HepG2 (cell line): ENCODE data around the gene NBL1. TPM values are rescaled to one million over a fixed set of nuclear protein-coding genes. Genes with fewer than 3 reads are reported as not detected.

ENCODE experiments used
- ATAC-seq: fragments of 200-7000 bp; cut with Tn5 transposase; 3 replicates; pipeline ENCODE4 v1.9.1; 2020; ENCODE audit warnings: mild to moderate bottlenecking, moderate library complexity
- BruUV-seq: library from RNA; stranded (reverse); fragments of 400-500 nt; replicated peaks from 2 replicates; lab custom pipeline; 2021; lab: Mats Ljungman, UMichigan
- CTCF ChIA-PET: fragments of 300-600 bp; formaldehyde crosslinking; extraction: SDS; loops from one replicate; lab custom pipeline; 2021; ENCODE audit warnings: low total read pairs, inconsistent platforms, low intra/inter-chr PET ratio; lab: Yijun Ruan, JAX
- POLR2A ChIA-PET: fragments of 350-600 bp; sonication (Branson Sonifier 250); formaldehyde crosslinking; loops from one replicate; lab custom pipeline; 2020; ENCODE audit warnings: antibody characterized with exemption, inconsistent platforms; lab: Yijun Ruan, JAX
- DNase-seq: peaks from one replicate; pipeline ENCODE4 v3.0.0-alpha.2; 2015; ENCODE audit warnings: low spot score
- FAIRE-seq: peaks from 3 replicates; lab custom pipeline; 2011; peaks lifted over from hg19 to GRCh38; lab: Jason Lieb, UNC
- H2AFZ ChIP-seq: one replicate; pipeline ENCODE4 v1.6.1; 2011; ENCODE audit warnings: low read length, inconsistent platforms
- H3K27ac ChIP-seq: fragments of 300-600 bp; 3 replicates; pipeline ENCODE4 v1.8.0; 2011; ENCODE audit warnings: mixed run types, mild to moderate bottlenecking, mixed read lengths, low read length, inconsistent platforms; ENCODE audit not compliant: insufficient read depth; ENCODE audit errors: extremely low read length
- H3K27me3 ChIP-seq, 2 experiments: fragments of 200-600 bp in 1 of 2; 2 replicates in 1 of 2; 3 replicates in 1 of 2; pipeline versions ENCODE4 v1.6.0 to v1.8.0; 2011; ENCODE audit warnings: low read length in 2 of 2, mild to moderate bottlenecking in 2 of 2, moderate library complexity in 2 of 2, inconsistent platforms in 1 of 2; ENCODE audit not compliant: insufficient read depth in 2 of 2, control insufficient read depth in 1 of 2
- H3K36me3 ChIP-seq, 2 experiments: fragments of 200-600 bp in 1 of 2; replicated peaks in 1 of 2; 2 replicates in 1 of 2; 3 replicates in 1 of 2; pipeline versions ENCODE4 v1.5.1 to v1.8.0; 2011; ENCODE audit warnings: low read length in 2 of 2, inconsistent platforms in 1 of 2; ENCODE audit not compliant: insufficient read depth in 2 of 2, control insufficient read depth in 1 of 2
- H3K4me1 ChIP-seq: 2 replicates; pipeline ENCODE4 v1.5.1; 2012; ENCODE audit warnings: low read length, inconsistent platforms; ENCODE audit not compliant: insufficient read depth
- H3K4me2 ChIP-seq: 2 replicates; pipeline ENCODE4 v1.6.0; 2011; ENCODE audit warnings: low read depth, low read length, inconsistent platforms
- H3K4me3 ChIP-seq, 3 experiments: fragments of 200-600 bp in 1 of 3; sonication (generic), shearing (Covaris generic) in 1 of 3; replicated peaks in 1 of 3; 2 replicates each; pipeline ENCODE4 v1.5.1; 2011 to 2016; ENCODE audit warnings: low read length in 3 of 3, inconsistent platforms in 2 of 3, low read depth in 2 of 3, mild to moderate bottlenecking in 2 of 3, control low read depth in 1 of 3, mixed read lengths in 1 of 3; ENCODE audit not compliant: insufficient read depth in 1 of 3
- H3K79me2 ChIP-seq: one replicate; pipeline ENCODE4 v1.6.1; 2011; ENCODE audit warnings: low read length, inconsistent platforms; ENCODE audit not compliant: insufficient read depth
- H3K9ac ChIP-seq: 2 replicates; pipeline ENCODE4 v1.6.0; 2011; ENCODE audit warnings: mild to moderate bottlenecking, low read depth, low read length, inconsistent platforms; ENCODE audit not compliant: insufficient read depth
- H3K9me3 ChIP-seq: 2 replicates; pipeline ENCODE4 v1.5.1; 2012; ENCODE audit warnings: mild to moderate bottlenecking, low read length
- H4K20me1 ChIP-seq: 2 replicates; pipeline ENCODE4 v1.6.0; 2011; ENCODE audit warnings: inconsistent platforms, mild to moderate bottlenecking, low read length, moderate library complexity; ENCODE audit not compliant: insufficient read depth
- GTF3A ChIP-seq: sonication (generic); formaldehyde crosslinking; conservative IDR thresholded peaks from 2 replicates; pipeline ENCODE4 v1.4.0; 2020; ENCODE audit warnings: mild to moderate bottlenecking, missing genetic modification reagents
- KLF9 ChIP-seq: IDR thresholded peaks from 2 replicates; pipeline ENCODE4 v1.6.1; 2016; ENCODE audit warnings: low read depth
- NR0B2 ChIP-seq: sonication (generic); formaldehyde crosslinking; IDR thresholded peaks from 2 replicates; pipeline ENCODE4 v1.4.0; 2020; ENCODE audit warnings: mild to moderate bottlenecking, missing genetic modification reagents
- REST ChIP-seq, 2 experiments: IDR thresholded peaks; 2 replicates each; pipeline ENCODE4 v1.6.1; 2011 to 2012; ENCODE audit warnings: low read length in 2 of 2, borderline replicate concordance in 1 of 2, low read depth in 1 of 2, mild to moderate bottlenecking in 1 of 2, moderate library complexity in 1 of 2
- TARDBP ChIP-seq: sonication (generic); formaldehyde crosslinking; IDR thresholded peaks from 2 replicates; pipeline ENCODE4 v1.8.0; 2022; ENCODE audit warnings: mild to moderate bottlenecking, missing genetic modification reagents
- TEF ChIP-seq: sonication (generic); formaldehyde crosslinking; IDR thresholded peaks from 2 replicates; pipeline ENCODE4 v1.5.0; 2020; ENCODE audit warnings: missing genetic modification reagents
- ZBTB38 ChIP-seq: sonication (generic); formaldehyde crosslinking; IDR thresholded peaks from 2 replicates; pipeline ENCODE4 v1.5.1; 2020; ENCODE audit warnings: mild to moderate bottlenecking, missing genetic modification reagents
- ZC3H13 ChIP-seq: sonication (generic); formaldehyde crosslinking; IDR thresholded peaks from 2 replicates; pipeline ENCODE4 v1.8.1; 2023; ENCODE audit warnings: mild to moderate bottlenecking, missing genetic modification reagents, moderate library complexity
- ZNF136 ChIP-seq: sonication (generic); formaldehyde crosslinking; IDR thresholded peaks from 2 replicates; pipeline ENCODE4 v1.8.1; 2022; ENCODE audit warnings: low read depth, mild to moderate bottlenecking, moderate library complexity, missing genetic modification reagents
- ZNF33B ChIP-seq: sonication (generic); formaldehyde crosslinking; IDR thresholded peaks from 2 replicates; pipeline ENCODE4 v1.5.1; 2020; ENCODE audit warnings: mild to moderate bottlenecking, missing genetic modification reagents
- ZNF446 ChIP-seq: sonication (generic); formaldehyde crosslinking; IDR thresholded peaks from 2 replicates; pipeline ENCODE4 v1.5.0; 2020; ENCODE audit warnings: mild to moderate bottlenecking, missing genetic modification reagents
- ZNF577 ChIP-seq: sonication (generic); formaldehyde crosslinking; IDR thresholded peaks from 2 replicates; pipeline ENCODE4 v1.4.0; 2020; ENCODE audit warnings: mild to moderate bottlenecking, low read depth, missing genetic modification reagents, borderline replicate concordance
- ZNF841 ChIP-seq: sonication (generic); formaldehyde crosslinking; IDR thresholded peaks from 2 replicates; pipeline ENCODE4 v1.8.1; 2023; ENCODE audit warnings: missing genetic modification reagents, borderline replicate concordance
- ZSCAN22 ChIP-seq: sonication (generic); formaldehyde crosslinking; IDR thresholded peaks from 2 replicates; pipeline ENCODE4 v1.4.0; 2020; ENCODE audit warnings: mild to moderate bottlenecking, missing genetic modification reagents
- ZSCAN31 ChIP-seq: sonication (generic); formaldehyde crosslinking; IDR thresholded peaks from 2 replicates; pipeline ENCODE4 v1.5.0; 2020; ENCODE audit warnings: low read depth, mild to moderate bottlenecking, missing genetic modification reagents
- WGBS: methylation state at CpG from one replicate; pipeline ENCODE4 v1.1.6; 2017; ENCODE audit warnings: low lambda C conversion rate; 5-methylcytosine and 5-hydroxymethylcytosine counted together
- in situ Hi-C: cut with HindIII; loops from 2 replicates; pipeline ENCODE4 v1.10.0; 2017; ENCODE audit warnings: low pct_unique_long_range_greater_than_20kb; ENCODE audit not compliant: extremely low pct_ligation_motif_present
- intact Hi-C: fragments of 100-400 bp; cut with micrococcal nuclease; formaldehyde crosslinking; loops from one replicate; pipeline ENCODE4 v1.10.0; 2022; ENCODE audit not compliant: unreplicated experiment
- polyA plus RNA-seq, 8 experiments: library from polyadenylated mRNA; depleted of rRNA in 3 of 8; stranded (reverse) in 7 of 8; unstranded in 1 of 8; fragments of >200 nt; fragmentation: Illumina TruSeq in 4 of 8; extraction: Trizol in 4 of 8; gene quantifications; 2 replicates each; pipeline versions ENCODE4 v1.2.1 to v1.2.3, GENCODE V29; 2011 to 2016; ENCODE audit warnings: low read depth in 4 of 8, missing spikeins in 1 of 8, mixed read lengths in 1 of 8; ENCODE audit not compliant: insufficient read depth in 1 of 8
- total RNA-seq, 5 experiments: library from RNA; depleted of rRNA; stranded (reverse); fragments of >200 nt; fragmentation: Illumina TruSeq; extraction: Trizol; gene quantifications; 2 replicates each; pipeline ENCODE4 v1.2.3, GENCODE V29; 2016; ENCODE audit warnings: low read depth in 1 of 5

Gene NBL1
- total and polyA plus RNA-seq, 2 of the 13 experiments (the other 11 are each of a cell fraction or from before 2014, with no cell fraction given): 2.7 to 13.8 TPM

GRCh38 chr1:19657511-19657910 is 13.4 kb downstream of the NBL1 start:
- H3K27ac ChIP-seq: no peak overlapping the region
- BruUV-seq: TSS peak; percentile 77
- H3K4me3 ChIP-seq: no peak overlapping the region
- H3K4me1 ChIP-seq: peaks cover 28% of the 10 kb centered on the region
- H3K9me3 ChIP-seq: no peaks in the 10 kb centered on the region
- no peak for TF ChIP-seq NR0B2 (CRISPR knock-in tag)
- no peak for TF ChIP-seq ZNF33B (CRISPR knock-in tag)
- no peak for TF ChIP-seq TEF (CRISPR knock-in tag)
- TF ChIP-seq ZC3H13 (CRISPR knock-in tag): no peak
- TF ChIP-seq ZNF577 (CRISPR knock-in tag): no peak
- TF ChIP-seq ZSCAN31: no peak
- TF ChIP-seq REST (IDR thresholded peaks at IDR 0.05; ENCODE audit: borderline replicate concordance in 1 of 2, low read depth in 1 of 2, low read length in 2 of 2): no peak
- no peak for TF ChIP-seq KLF9 (CRISPR knock-in tag)
- TF ChIP-seq ZNF841 (CRISPR knock-in tag): no peak
- no peak for TF ChIP-seq GTF3A (CRISPR knock-in tag)
- no peak for TF ChIP-seq TARDBP (CRISPR knock-in tag)
- no peak for TF ChIP-seq ZSCAN22 (CRISPR knock-in tag)
- no peak for TF ChIP-seq ZNF136 (CRISPR knock-in tag)
- TF ChIP-seq ZNF446 (CRISPR knock-in tag): no peak
- TF ChIP-seq ZBTB38 (CRISPR knock-in tag): no peak
- H2AFZ ChIP-seq: no peak overlapping the region
- no peaks in the 10 kb centered on the region for H3K79me2 ChIP-seq
- POLR2A ChIA-PET: no interaction called here
- H3K4me2 ChIP-seq: no peak overlapping the region
- CTCF ChIA-PET: no interaction called here
- intact Hi-C loops: no loop called here
- WGBS: 82% methylated on average over 5 of the region's 10 CpGs
- DNase-seq: no peak
- H3K27me3 ChIP-seq: no peaks in the 10 kb centered on the region
- no peak for FAIRE-seq
- H3K36me3 ChIP-seq: no peaks in the 10 kb centered on the region
- H4K20me1 ChIP-seq: no peaks in the 10 kb centered on the region
- H3K9ac ChIP-seq: no peak overlapping the region
- in situ Hi-C loops: no loop called here
- no peak for ATAC-seq
